A549 treated with AZD9567 at 1 μM for 4 hours (cell line): ENCODE data around the gene VEGFD. TPM values are rescaled to one million over a fixed set of nuclear protein-coding genes. Genes with fewer than 3 reads are reported as not detected.

Experiments
- total RNA-seq: library from RNA; stranded (reverse); fragments of 200-300 nt; extraction: Qiagen RNA extraction; gene quantifications from 5 replicates; pipeline ENCODE4 v1.2.3, GENCODE V29; 2022; ENCODE audit not compliant: insufficient read depth

The VEGFD gene
- 0.24 to 0.39 TPM (median 0.32 TPM) in 4 of 5 replicates, not detected in the other for total RNA-seq

GRCh38 chrX:15384304-15384703 lies at the start of gene VEGFD:
VEGFD (minus strand) TSS chrX:15384413; CDS start chrX:15383946, 467 bp downstream.

GRCh38 chrX:15335135-15336022 lies 48.8 kb downstream of the VEGFD start, which contains the start of gene PIGA:
PIGA (minus strand) TSS chrX:15335523; CDS start chrX:15331930, 3,593 bp downstream.

GRCh38 chrX:15315509-15315908 lies 68.7 kb downstream of the VEGFD start, which contains the start of gene ASB11:
ASB11 (minus strand) TSS chrX:15315640; CDS start chrX:15315605, 35 bp downstream.

Other genes starting within 250 kb of the VEGFD start
- gene ASB9, start 114.3 kb downstream of the VEGFD start, total RNA-seq, result 12.1 to 20.8 TPM (median 19.2 TPM) in 5 replicates
- gene ASB11, start 68.8 kb downstream of the VEGFD start, total RNA-seq, result not detected in 5 replicates
- 7.8 to 10.3 TPM (median 8.8 TPM) in 5 replicates for gene PIGA, start 48.9 kb downstream of the VEGFD start, total RNA-seq
- gene PIR, start 108.9 kb upstream of the VEGFD start, total RNA-seq, result 47.3 to 54.7 TPM (median 51.1 TPM) in 5 replicates
- not detected in 5 replicates for gene BMX, start 116.4 kb upstream of the VEGFD start, total RNA-seq
- gene ACE2, start 216.5 kb upstream of the VEGFD start, total RNA-seq, result not detected in 5 replicates